Mesendoderm (in vitro differentiated cells): Measurements from ENCODE around the gene TSLP.
A peak's percentile ranks its signal among the peaks of the same experiment; 100 is the strongest.

Experiments used
- DNase-seq: peaks from one replicate; pipeline ENCODE4 v3.0.0; 2013
- H2AK5ac ChIP-seq: 2 replicates; pipeline ENCODE4 v1.6.1; 2013; ENCODE audit warnings: low read length, inconsistent platforms
- H2BK120ac ChIP-seq: 2 replicates; pipeline ENCODE4 v1.6.1; 2013; ENCODE audit warnings: low read depth, mild to moderate bottlenecking, low read length, moderate library complexity, mixed read lengths
- H2BK15ac ChIP-seq: replicated peaks from 2 replicates; pipeline ENCODE4 v1.6.1; 2013; ENCODE audit warnings: low read depth, mild to moderate bottlenecking, moderate library complexity
- H2BK5ac ChIP-seq: 2 replicates; pipeline ENCODE4 v1.6.1; 2013; ENCODE audit warnings: low read length, inconsistent platforms
- H3K18ac ChIP-seq: 2 replicates; pipeline ENCODE4 v1.6.1; 2013; ENCODE audit warnings: mild to moderate bottlenecking, low read length, mixed read lengths
- H3K23ac ChIP-seq: one replicate; pipeline ENCODE4 v1.6.1; 2013; ENCODE audit warnings: low read length
- H3K27ac ChIP-seq: 2 replicates; pipeline ENCODE4 v1.5.1; 2013; ENCODE audit warnings: low read depth, mild to moderate bottlenecking, inconsistent platforms, low read length, moderate library complexity
- H3K27me3 ChIP-seq: 2 replicates; pipeline ENCODE4 v1.6.1; 2013; ENCODE audit warnings: low read length, control low read depth, mild to moderate bottlenecking, inconsistent platforms; ENCODE audit not compliant: insufficient read depth, poor library complexity
- H3K36me3 ChIP-seq: 2 replicates; pipeline ENCODE4 v1.6.1; 2013; ENCODE audit warnings: low read length, inconsistent platforms; ENCODE audit not compliant: control insufficient read depth, insufficient read depth
- H3K4ac ChIP-seq: one replicate; pipeline ENCODE4 v1.6.1; 2013; ENCODE audit warnings: low read depth, mild to moderate bottlenecking, low read length, moderate library complexity
- H3K4me1 ChIP-seq: 2 replicates; pipeline ENCODE4 v1.6.1; 2013; ENCODE audit warnings: low read depth, low read length, inconsistent platforms; ENCODE audit not compliant: control insufficient read depth
- H3K4me2 ChIP-seq: 2 replicates; pipeline ENCODE4 v1.6.1; 2013; ENCODE audit warnings: low read length
- H3K4me3 ChIP-seq: 2 replicates; pipeline ENCODE4 v1.5.1; 2013; ENCODE audit warnings: mild to moderate bottlenecking, low read length
- H3K56ac ChIP-seq: one replicate; pipeline ENCODE4 v1.6.1; 2013; ENCODE audit warnings: low read length
- H3K79me1 ChIP-seq: 2 replicates; pipeline ENCODE4 v1.6.1; 2013; ENCODE audit warnings: low read length, inconsistent platforms
- H3K79me2 ChIP-seq: 2 replicates; pipeline ENCODE4 v1.6.1; 2013; ENCODE audit warnings: mild to moderate bottlenecking, low read length; ENCODE audit not compliant: control insufficient read depth, insufficient read depth
- H3K9ac ChIP-seq: 2 replicates; pipeline ENCODE4 v1.6.1; 2013; ENCODE audit warnings: low read length, inconsistent platforms
- H4K5ac ChIP-seq: one replicate; pipeline ENCODE4 v1.6.1; 2013; ENCODE audit warnings: low read length
- H4K8ac ChIP-seq: one replicate; pipeline ENCODE4 v1.6.1; 2013; ENCODE audit warnings: low read depth, mild to moderate bottlenecking, control low read depth, low read length, moderate library complexity
- WGBS: extraction: QIAGEN DNeasy Blood & Tissue Kit; methylation state at CpG from one replicate; pipeline ENCODE4 v1.1.7; 2013; ENCODE audit warnings: low lambda C conversion rate, missing lambda C conversion rate; ENCODE audit not compliant: insufficient coverage; ENCODE audit errors: extremely low coverage; 5-methylcytosine and 5-hydroxymethylcytosine counted together

Gene TSLP

GRCh38 chr5:111061618-111062017 lies 9.9 kb upstream of the TSLP start:
- no peak overlapping the region for H3K4me3 ChIP-seq
- H3K18ac ChIP-seq, result no peak overlapping the region
- no peak overlapping the region for H2BK5ac ChIP-seq
- no peak overlapping the region for H3K27ac ChIP-seq
- no peak overlapping the region for H3K23ac ChIP-seq
- no peak overlapping the region for H2BK15ac ChIP-seq
- no peak overlapping the region for H2BK120ac ChIP-seq
- H3K4me1 ChIP-seq, result no peaks in the 10 kb centered on the region
- no peaks in the 10 kb centered on the region for H3K79me1 ChIP-seq
- H3K9ac ChIP-seq, result no peak overlapping the region
- H3K27me3 ChIP-seq, result no peaks in the 10 kb centered on the region
- no peaks in the 10 kb centered on the region for H3K36me3 ChIP-seq
- no peak overlapping the region for H2AK5ac ChIP-seq
- H3K4me2 ChIP-seq, result no peak overlapping the region
- H3K4ac ChIP-seq, result no peak overlapping the region
- no peak overlapping the region for H4K5ac ChIP-seq
- DNase-seq, result no peak
- no peaks in the 10 kb centered on the region for H3K79me2 ChIP-seq
- no peak overlapping the region for H4K8ac ChIP-seq
- no peak overlapping the region for H3K56ac ChIP-seq

- no peak overlapping the region for H3K23ac ChIP-seq
- no peak overlapping the region for H2BK120ac ChIP-seq
- H3K4me2 ChIP-seq, result no peak overlapping the region
- no peak overlapping the region for H3K18ac ChIP-seq
- H3K79me1 ChIP-seq, result no peaks in the 10 kb centered on the region
- H3K4me3 ChIP-seq, result no peak overlapping the region
- no peaks in the 10 kb centered on the region for H3K79me2 ChIP-seq
- H3K56ac ChIP-seq, result no peak overlapping the region
- H3K36me3 ChIP-seq, result no peaks in the 10 kb centered on the region
- no peak overlapping the region for H2BK5ac ChIP-seq
- H4K8ac ChIP-seq, result no peak overlapping the region
- H3K27me3 ChIP-seq, result no peaks in the 10 kb centered on the region
- H3K27ac ChIP-seq, result no peak overlapping the region
- H3K4ac ChIP-seq, result no peak overlapping the region
- H3K4me1 ChIP-seq, result no peaks in the 10 kb centered on the region
- no peak overlapping the region for H2AK5ac ChIP-seq
- no peak for DNase-seq
- no peak overlapping the region for H2BK15ac ChIP-seq
- no peak overlapping the region for H3K9ac ChIP-seq
- WGBS, result no CpG with 5 or more reads among the region's 3 CpGs
- no peak overlapping the region for H4K5ac ChIP-seq
Measured at GRCh38 chr5:111063709-111064322, 7.7 kb upstream of the TSLP start.

GRCh38 chr5:111066261-111066938 lies 5.1 kb upstream of the TSLP start:
- Histone ChIP-seq H2BK15ac (no peak overlapping the region), H3K4me2 (no peak overlapping the region), H3K18ac (no peak overlapping the region), H3K36me3 (no peaks in the 10 kb centered on the region), H3K27ac (no peak overlapping the region), H3K4me3 (no peak overlapping the region), H3K56ac (no peak overlapping the region), H3K23ac (no peak overlapping the region), H2AK5ac (no peak overlapping the region), H3K4me1 (no peaks in the 10 kb centered on the region), H2BK5ac (no peak overlapping the region), H3K9ac (no peak overlapping the region), H3K27me3 (peaks cover 8% of the 10 kb centered on the region), H4K8ac (no peak overlapping the region), H3K79me1 (no peaks in the 10 kb centered on the region), H3K4ac (no peak overlapping the region), H3K79me2 (no peaks in the 10 kb centered on the region), H2BK120ac (no peak overlapping the region), H4K5ac (no peak overlapping the region)
- DNase-seq, result peak; percentile 41
- WGBS, result no CpG with 5 or more reads among the region's 2 CpGs

- no peak overlapping the region for H3K4me2 ChIP-seq
- DNase-seq, result peak; percentile 27
- H3K4ac ChIP-seq, result no peak overlapping the region
- H3K79me1 ChIP-seq, result no peaks in the 10 kb centered on the region
- H3K9ac ChIP-seq, result no peak overlapping the region
- no peak overlapping the region for H3K56ac ChIP-seq
- H3K18ac ChIP-seq, result no peak overlapping the region
- no peak overlapping the region for H3K4me3 ChIP-seq
- no peak overlapping the region for H2BK120ac ChIP-seq
- no peak overlapping the region for H2AK5ac ChIP-seq
- 100% methylated on average over 1 of the region's 2 CpGs for WGBS
- no peaks in the 10 kb centered on the region for H3K79me2 ChIP-seq
- H4K8ac ChIP-seq, result no peak overlapping the region
- H4K5ac ChIP-seq, result no peak overlapping the region
- no peak overlapping the region for H3K23ac ChIP-seq
- H3K27ac ChIP-seq, result no peak overlapping the region
- no peaks in the 10 kb centered on the region for H3K4me1 ChIP-seq
- no peaks in the 10 kb centered on the region for H3K36me3 ChIP-seq
- peaks cover 12% of the 10 kb centered on the region for H3K27me3 ChIP-seq
- no peak overlapping the region for H2BK15ac ChIP-seq
- no peak overlapping the region for H2BK5ac ChIP-seq
Measured at GRCh38 chr5:111068213-111068612, 3.3 kb upstream of the TSLP start.

- no peak overlapping the region for H3K9ac ChIP-seq
- WGBS, result no CpG with 5 or more reads among the region's 4 CpGs
- peaks cover 2% of the 10 kb centered on the region for H3K4me1 ChIP-seq
- H2AK5ac ChIP-seq, result no peak overlapping the region
- H3K4ac ChIP-seq, result no peak overlapping the region
- H3K4me2 ChIP-seq, result no peak overlapping the region
- no peak for DNase-seq
- no peak overlapping the region for H3K27ac ChIP-seq
- H3K79me1 ChIP-seq, result no peaks in the 10 kb centered on the region
- no peak overlapping the region for H3K18ac ChIP-seq
- H2BK120ac ChIP-seq, result no peak overlapping the region
- H4K5ac ChIP-seq, result no peak overlapping the region
- H3K79me2 ChIP-seq, result no peaks in the 10 kb centered on the region
- no peaks in the 10 kb centered on the region for H3K36me3 ChIP-seq
- H3K4me3 ChIP-seq, result no peak overlapping the region
- no peak overlapping the region for H3K23ac ChIP-seq
- H3K56ac ChIP-seq, result peak overlapping the region; percentile 18
- no peak overlapping the region for H4K8ac ChIP-seq
- H2BK5ac ChIP-seq, result no peak overlapping the region
- peaks cover 12% of the 10 kb centered on the region for H3K27me3 ChIP-seq
- no peak overlapping the region for H2BK15ac ChIP-seq
Measured at GRCh38 chr5:111069839-111070238, 1.7 kb upstream of the TSLP start.
